ENCODE data around the gene CLTRN.
"Not testable (repeated sequence)": the region's sequence is repeated elsewhere in the genome, so short reads cannot be mapped to it uniquely, and the experiment has no call there.

Gene CLTRN

DNA sequence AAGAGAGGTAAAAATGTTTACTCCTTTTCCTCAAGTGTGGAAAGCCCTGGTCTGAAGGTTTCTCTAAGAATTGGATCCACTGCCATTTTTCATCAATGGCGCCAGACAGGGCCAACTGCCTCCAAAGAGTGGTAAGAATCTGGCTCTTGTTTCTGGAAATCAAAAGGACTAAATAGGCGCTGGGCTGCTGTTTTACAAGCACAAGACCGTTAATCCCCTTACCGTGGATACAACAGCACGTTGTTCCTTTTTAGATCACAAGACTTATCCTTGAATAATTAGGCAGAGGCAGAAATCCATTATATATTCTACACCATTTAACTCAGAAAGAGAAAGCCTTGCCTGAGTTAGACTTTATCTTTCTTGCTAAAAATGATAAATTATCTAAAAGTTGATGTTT is 10.6 kb downstream of the CLTRN start:
- H3K27ac ChIP-seq (ENCODE audit: low read length): no peak overlapping the region
- no peak overlapping the region for H2AFZ ChIP-seq (ENCODE audit: low read depth, low read length)
- no peaks in the 10 kb centered on the region for H4K20me1 ChIP-seq (ENCODE audit: insufficient read depth, low read length)
- ATAC-seq (ENCODE audit: insufficient read depth, low read depth) (no peak), DNase-seq (no peak)
- no peaks in the 10 kb centered on the region for H3K27me3 ChIP-seq (ENCODE audit: insufficient read depth, low read length, poor library complexity)
- no peaks in the 10 kb centered on the region for H3K4me1 ChIP-seq (ENCODE audit: insufficient read depth, low read length)
- no peak overlapping the region for H3K9ac ChIP-seq (ENCODE audit: low read depth, low read length)
- no peaks in the 10 kb centered on the region for H3K79me2 ChIP-seq (ENCODE audit: insufficient read depth, low read length)
- H3K9me3 ChIP-seq (ENCODE audit: insufficient read depth, low read length, severe bottlenecking): no peaks in the 10 kb centered on the region
- H3K4me3 ChIP-seq (ENCODE audit: low read depth in 1 of 2, low read length in 2 of 2): no peak overlapping the region
- no peaks in the 10 kb centered on the region for H3K36me3 ChIP-seq (ENCODE audit: insufficient read depth, low read length)
- H3K4me2 ChIP-seq (ENCODE audit: insufficient read depth, low read length): no peak overlapping the region
- TF ChIP-seq, protein P1, sequence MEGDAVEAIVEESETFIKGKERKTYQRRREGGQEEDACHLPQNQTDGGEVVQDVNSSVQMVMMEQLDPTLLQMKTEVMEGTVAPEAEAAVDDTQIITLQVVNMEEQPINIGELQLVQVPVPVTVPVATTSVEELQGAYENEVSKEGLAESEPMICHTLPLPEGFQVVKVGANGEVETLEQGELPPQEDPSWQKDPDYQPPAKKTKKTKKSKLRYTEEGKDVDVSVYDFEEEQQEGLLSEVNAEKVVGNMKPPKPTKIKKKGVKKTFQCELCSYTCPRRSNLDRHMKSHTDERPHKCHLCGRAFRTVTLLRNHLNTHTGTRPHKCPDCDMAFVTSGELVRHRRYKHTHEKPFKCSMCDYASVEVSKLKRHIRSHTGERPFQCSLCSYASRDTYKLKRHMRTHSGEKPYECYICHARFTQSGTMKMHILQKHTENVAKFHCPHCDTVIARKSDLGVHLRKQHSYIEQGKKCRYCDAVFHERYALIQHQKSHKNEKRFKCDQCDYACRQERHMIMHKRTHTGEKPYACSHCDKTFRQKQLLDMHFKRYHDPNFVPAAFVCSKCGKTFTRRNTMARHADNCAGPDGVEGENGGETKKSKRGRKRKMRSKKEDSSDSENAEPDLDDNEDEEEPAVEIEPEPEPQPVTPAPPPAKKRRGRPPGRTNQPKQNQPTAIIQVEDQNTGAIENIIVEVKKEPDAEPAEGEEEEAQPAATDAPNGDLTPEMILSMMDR (IDR thresholded peaks at IDR 0.05; ENCODE audit: borderline replicate concordance, extremely low read depth, low read length, poor library complexity, severe bottlenecking): no peak
- no peak for TF ChIP-seq EZH2 (IDR thresholded peaks at IDR 0.05; ENCODE audit: borderline replicate concordance, low read depth, low read length, severe bottlenecking)

DNA sequence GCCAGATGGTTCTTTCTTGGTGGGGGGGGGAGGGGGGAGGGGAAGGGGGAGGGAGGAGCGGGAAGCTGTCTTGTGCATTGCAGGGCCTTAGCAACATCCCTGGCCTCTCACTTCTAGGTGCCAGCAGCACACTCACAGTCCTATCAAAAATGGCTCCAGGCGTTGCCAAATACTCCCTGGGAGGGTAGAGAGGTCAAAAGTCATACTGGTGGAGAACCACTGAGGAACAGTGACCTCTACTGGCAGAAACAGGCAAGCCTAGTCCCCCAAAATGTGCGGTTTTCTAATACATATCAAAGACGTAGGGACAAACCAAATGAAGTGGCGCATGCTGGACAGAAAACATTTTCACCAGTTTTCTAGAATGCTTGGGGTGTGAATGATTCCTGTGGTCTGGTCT is 17.1 kb downstream of the CLTRN start:
- not testable (repeated sequence) for H3K27me3 ChIP-seq (ENCODE audit: insufficient read depth, low read length, poor library complexity); H3K36me3 ChIP-seq (ENCODE audit: insufficient read depth, low read length); H3K9ac ChIP-seq (ENCODE audit: low read depth, low read length); H2AFZ ChIP-seq (ENCODE audit: low read depth, low read length); DNase-seq; H3K9me3 ChIP-seq (ENCODE audit: insufficient read depth, low read length, severe bottlenecking); H3K79me2 ChIP-seq (ENCODE audit: insufficient read depth, low read length); H3K4me3 ChIP-seq (ENCODE audit: low read depth in 1 of 2, low read length in 2 of 2); H4K20me1 ChIP-seq (ENCODE audit: insufficient read depth, low read length); H3K4me1 ChIP-seq (ENCODE audit: insufficient read depth, low read length); H3K4me2 ChIP-seq (ENCODE audit: insufficient read depth, low read length); H3K27ac ChIP-seq (ENCODE audit: low read length)
- ATAC-seq (ENCODE audit: insufficient read depth, low read depth): peak; percentile 54; the same call in 1 of the 3 replicates

DNA sequence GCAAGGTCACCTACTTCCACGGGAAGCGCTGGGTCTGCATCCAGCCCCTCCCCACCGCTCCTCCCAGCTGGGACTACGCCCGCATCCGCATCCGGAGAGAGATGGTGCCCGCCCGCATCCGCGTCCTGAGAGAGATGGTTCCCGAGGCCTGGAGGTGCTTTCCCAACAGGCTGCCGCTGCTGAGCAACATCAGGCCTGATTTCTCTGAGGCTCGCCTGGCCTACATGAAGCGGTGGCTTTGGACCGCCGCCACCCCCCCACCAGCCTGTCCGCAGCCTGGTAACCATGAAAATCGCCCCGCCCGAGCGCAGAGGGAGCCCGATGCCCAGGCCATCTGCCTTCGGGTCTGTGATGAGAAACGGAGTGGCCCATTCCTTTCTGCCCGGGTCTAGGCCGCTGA is 18.1 kb downstream of the CLTRN start:
- Histone ChIP-seq H4K20me1 (ENCODE audit: insufficient read depth, low read length) (no peaks in the 10 kb centered on the region), H3K4me1 (ENCODE audit: insufficient read depth, low read length) (no peaks in the 10 kb centered on the region), H3K9me3 (ENCODE audit: insufficient read depth, low read length, severe bottlenecking) (no peaks in the 10 kb centered on the region), H3K4me2 (ENCODE audit: insufficient read depth, low read length) (no peak overlapping the region), H3K27ac (ENCODE audit: low read length) (no peak overlapping the region), H3K9ac (ENCODE audit: low read depth, low read length) (no peak overlapping the region), H2AFZ (ENCODE audit: low read depth, low read length) (no peak overlapping the region), H3K27me3 (ENCODE audit: insufficient read depth, low read length, poor library complexity) (no peaks in the 10 kb centered on the region), H3K36me3 (ENCODE audit: insufficient read depth, low read length) (no peaks in the 10 kb centered on the region), H3K79me2 (ENCODE audit: insufficient read depth, low read length) (no peaks in the 10 kb centered on the region), H3K4me3 (ENCODE audit: low read depth in 1 of 2, low read length in 2 of 2) (no peak overlapping the region)
- TF ChIP-seq EZH2 (IDR thresholded peaks at IDR 0.05; ENCODE audit: borderline replicate concordance, low read depth, low read length, severe bottlenecking): no peak
- TF ChIP-seq, protein P1 (IDR thresholded peaks at IDR 0.05; ENCODE audit: borderline replicate concordance, extremely low read depth, low read length, poor library complexity, severe bottlenecking): no peak
- ATAC-seq (ENCODE audit: insufficient read depth, low read depth) (no peak), DNase-seq (no peak)

DNA sequence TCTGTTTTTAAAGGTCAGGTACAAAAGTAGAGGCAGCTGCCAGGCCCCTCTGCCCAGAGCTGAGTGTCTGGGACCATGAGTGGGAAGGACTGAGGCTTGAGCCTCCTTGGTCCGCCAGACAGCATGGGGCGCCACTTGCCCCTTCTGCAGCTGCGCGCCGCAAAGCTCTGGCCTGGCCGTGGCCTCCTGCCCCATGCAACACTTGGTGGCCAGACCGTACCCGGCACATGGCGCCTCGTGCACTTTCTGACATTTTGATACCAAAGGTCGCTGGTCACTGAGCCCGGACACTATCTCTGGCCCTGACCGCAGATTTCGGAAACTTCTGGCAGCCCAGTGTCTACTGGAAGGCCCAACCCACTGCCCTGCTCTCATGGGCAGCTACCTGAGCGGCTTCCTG is 18.6 kb downstream of the CLTRN start:
- no peak overlapping the region for H3K4me3 ChIP-seq (ENCODE audit: low read depth in 1 of 2, low read length in 2 of 2)
- H3K27ac ChIP-seq (ENCODE audit: low read length): no peak overlapping the region
- no peak for TF ChIP-seq EZH2 (IDR thresholded peaks at IDR 0.05; ENCODE audit: borderline replicate concordance, low read depth, low read length, severe bottlenecking)
- TF ChIP-seq, protein P1 (IDR thresholded peaks at IDR 0.05; ENCODE audit: borderline replicate concordance, extremely low read depth, low read length, poor library complexity, severe bottlenecking): no peak
- ATAC-seq (ENCODE audit: insufficient read depth, low read depth) (no peak), DNase-seq (no peak)
- no peak overlapping the region for H2AFZ ChIP-seq (ENCODE audit: low read depth, low read length)
- no peak overlapping the region for H3K4me2 ChIP-seq (ENCODE audit: insufficient read depth, low read length)
- H3K27me3 ChIP-seq (ENCODE audit: insufficient read depth, low read length, poor library complexity): no peaks in the 10 kb centered on the region
- H3K4me1 ChIP-seq (ENCODE audit: insufficient read depth, low read length): no peaks in the 10 kb centered on the region
- H3K36me3 ChIP-seq (ENCODE audit: insufficient read depth, low read length): no peaks in the 10 kb centered on the region
- H4K20me1 ChIP-seq (ENCODE audit: insufficient read depth, low read length): no peaks in the 10 kb centered on the region
- H3K9ac ChIP-seq (ENCODE audit: low read depth, low read length): no peak overlapping the region
- no peaks in the 10 kb centered on the region for H3K9me3 ChIP-seq (ENCODE audit: insufficient read depth, low read length, severe bottlenecking)
- no peaks in the 10 kb centered on the region for H3K79me2 ChIP-seq (ENCODE audit: insufficient read depth, low read length)
